ENCODE data around the gene CLRN2.

Gene CLRN2, protein sequence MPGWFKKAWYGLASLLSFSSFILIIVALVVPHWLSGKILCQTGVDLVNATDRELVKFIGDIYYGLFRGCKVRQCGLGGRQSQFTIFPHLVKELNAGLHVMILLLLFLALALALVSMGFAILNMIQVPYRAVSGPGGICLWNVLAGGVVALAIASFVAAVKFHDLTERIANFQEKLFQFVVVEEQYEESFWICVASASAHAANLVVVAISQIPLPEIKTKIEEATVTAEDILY

DNA sequence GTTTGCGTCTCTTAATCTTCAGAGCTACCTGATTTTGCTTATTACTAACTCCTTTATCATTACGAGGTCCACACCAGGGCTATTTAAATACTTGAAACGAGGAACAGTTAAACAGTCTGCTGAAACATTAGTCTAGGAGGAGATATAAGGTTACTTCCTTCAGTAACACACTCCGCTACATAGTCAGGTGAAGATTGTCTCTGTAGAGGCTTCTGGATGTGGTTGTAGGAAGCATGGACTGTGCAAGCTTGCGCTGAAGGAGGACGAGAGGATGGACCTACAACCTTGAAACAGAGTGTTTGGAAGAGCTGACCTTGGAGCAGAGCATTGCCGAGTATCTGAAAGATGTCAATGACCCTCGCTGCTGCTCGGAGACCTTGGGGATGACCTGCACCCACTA is at the start of gene CLRN2:
Gene CLRN2 (plus strand): TSS at position 301 of the 400 bp plus-strand sequence. CDS start 102 bp downstream, outside the sequence.
- no peak for DNase-seq (ENCODE audit: low read depth, low spot score)

GRCh38 chr4:17468619-17469221 is 46.2 kb upstream of the CLRN2 start:
- DNase-seq (ENCODE audit: low read depth, low spot score): no peak

DNA sequence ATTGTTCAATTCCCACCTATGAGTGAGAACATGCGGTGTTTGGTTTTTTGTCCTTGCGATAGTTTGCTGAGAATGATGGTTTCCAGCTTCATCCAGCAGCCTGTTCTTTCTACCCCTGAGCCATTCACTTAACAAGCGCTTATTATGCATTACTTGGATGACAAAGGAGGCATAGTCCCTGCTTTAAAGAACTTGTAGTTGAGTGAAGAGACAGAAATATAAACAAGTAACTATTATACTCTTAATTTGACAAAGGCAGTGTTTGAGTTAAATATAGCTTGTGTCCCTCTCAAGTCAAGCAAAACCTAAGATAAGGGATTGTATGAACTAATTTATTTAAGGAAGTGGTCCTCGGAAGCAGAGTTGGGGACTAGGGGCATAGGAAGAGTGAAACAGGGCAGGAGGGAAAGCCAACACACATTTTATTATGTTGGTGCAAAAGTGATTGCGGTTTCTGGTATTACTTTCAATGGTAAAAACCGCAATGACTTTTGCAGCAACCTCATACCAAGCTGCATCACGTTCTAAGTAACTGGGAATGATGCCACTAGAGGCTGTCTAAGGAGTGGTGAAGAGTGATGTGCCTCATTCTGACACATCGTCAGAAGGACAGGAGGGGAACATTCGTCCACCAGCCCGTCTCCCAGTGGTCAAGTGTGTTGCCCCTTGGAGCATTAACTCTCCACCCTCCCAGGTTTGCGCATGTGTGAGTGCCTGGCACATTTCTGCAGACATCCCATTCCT is 44.9 kb upstream of the CLRN2 start:
- DNase-seq (ENCODE audit: low read depth, low spot score): no peak

- no peak for DNase-seq (ENCODE audit: low read depth, low spot score)
Measured at GRCh38 chr4:17475481-17475880, 39.5 kb upstream of the CLRN2 start.

DNA sequence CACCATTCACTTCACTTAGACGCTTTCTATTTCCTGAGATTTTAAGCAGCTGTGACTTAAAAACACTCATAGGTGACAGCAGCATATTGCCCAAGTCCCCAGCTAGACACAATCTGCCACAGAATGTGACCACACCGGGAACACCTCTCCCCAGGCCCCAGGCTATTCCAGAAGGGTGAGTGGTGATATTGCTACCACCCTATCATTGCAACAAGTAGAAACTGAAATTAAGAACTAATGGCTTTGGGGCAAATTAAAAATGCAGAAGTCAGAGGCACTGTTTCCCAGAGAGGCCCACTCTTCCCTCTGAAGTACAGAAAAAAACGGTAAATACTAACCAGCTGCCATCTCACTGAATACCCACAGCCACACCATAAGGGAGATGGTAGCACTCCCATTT is 38.1 kb upstream of the CLRN2 start:
- no peak for DNase-seq (ENCODE audit: low read depth, low spot score)

- DNase-seq (ENCODE audit: low read depth, low spot score): no peak
Measured at GRCh38 chr4:17477774-17478472, 37.0 kb upstream of the CLRN2 start.

GRCh38 chr4:17480210-17480927 is 34.6 kb upstream of the CLRN2 start:
- DNase-seq (ENCODE audit: low read depth, low spot score): no peak

GRCh38 chr4:17480955-17481354 is 34.0 kb upstream of the CLRN2 start:
- no peak for DNase-seq (ENCODE audit: low read depth, low spot score)

DNA sequence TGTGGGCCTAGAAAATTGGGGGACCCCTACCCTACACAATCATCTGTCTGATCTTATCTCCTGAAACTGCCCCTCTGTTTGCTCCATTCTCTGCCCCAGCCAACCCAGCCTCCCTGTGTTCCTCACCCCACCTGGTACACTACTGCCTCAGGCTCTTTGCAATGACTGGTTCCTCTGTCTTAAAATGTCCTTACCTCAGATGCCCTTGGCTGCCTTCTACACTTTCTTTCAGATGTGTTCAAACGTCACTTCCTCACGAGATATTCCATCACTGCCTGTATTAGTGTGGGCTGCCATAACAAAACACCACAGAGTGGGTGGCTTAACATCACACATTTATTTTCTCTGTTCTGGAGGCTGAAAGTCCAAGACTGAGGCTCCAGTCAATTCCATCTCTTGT is 32.2 kb upstream of the CLRN2 start:
- DNase-seq (ENCODE audit: low read depth, low spot score): no peak

- DNase-seq (ENCODE audit: low read depth, low spot score): no peak
Measured at GRCh38 chr4:17489123-17489522, 25.8 kb upstream of the CLRN2 start.

DNA sequence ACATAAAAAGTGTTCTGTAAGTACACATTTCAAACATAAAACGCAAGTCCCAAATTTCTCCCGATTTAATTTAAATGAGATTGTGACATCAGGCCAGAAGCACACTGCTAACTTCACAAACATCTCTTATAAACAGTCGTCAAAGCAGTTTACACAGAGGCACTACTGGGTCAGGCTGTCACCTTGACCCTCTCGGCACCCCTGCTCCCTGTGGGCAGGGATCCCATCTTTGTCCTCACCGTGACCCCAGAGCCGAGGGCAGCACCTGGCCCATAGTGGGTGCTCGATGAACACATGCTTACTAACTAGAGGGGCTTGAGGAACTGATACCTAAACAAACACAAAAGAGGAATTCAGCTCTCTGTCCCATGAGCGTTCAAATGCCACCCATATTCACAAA is 25.2 kb upstream of the CLRN2 start:
- DNase-seq (ENCODE audit: low read depth, low spot score): no peak

DNA sequence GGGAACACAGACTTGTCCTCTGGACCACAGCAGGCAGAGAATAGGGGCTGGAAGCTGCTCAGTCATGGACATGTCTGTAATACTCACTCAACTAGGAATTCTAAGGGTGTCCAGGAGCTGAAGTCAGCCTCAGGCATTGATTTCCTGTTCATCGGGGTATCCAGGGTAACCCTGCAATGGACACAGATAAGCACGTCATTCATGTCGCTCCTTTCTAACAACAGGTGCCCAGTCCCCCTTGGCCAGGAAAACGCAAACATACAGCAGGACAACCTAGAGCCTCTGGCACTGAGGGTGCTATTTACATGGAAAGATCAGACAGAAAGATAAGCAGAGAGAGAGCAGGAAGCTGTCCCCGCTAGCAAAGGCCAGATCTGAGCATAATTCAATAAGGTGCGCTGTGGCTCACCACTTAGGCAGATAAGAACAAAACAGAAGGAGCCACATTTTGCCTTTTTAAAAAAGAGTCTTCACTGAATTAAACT is 24.3 kb upstream of the CLRN2 start:
- no peak for DNase-seq (ENCODE audit: low read depth, low spot score)

GRCh38 chr4:17491196-17491595 is 23.8 kb upstream of the CLRN2 start:
- no peak for DNase-seq (ENCODE audit: low read depth, low spot score)

DNA sequence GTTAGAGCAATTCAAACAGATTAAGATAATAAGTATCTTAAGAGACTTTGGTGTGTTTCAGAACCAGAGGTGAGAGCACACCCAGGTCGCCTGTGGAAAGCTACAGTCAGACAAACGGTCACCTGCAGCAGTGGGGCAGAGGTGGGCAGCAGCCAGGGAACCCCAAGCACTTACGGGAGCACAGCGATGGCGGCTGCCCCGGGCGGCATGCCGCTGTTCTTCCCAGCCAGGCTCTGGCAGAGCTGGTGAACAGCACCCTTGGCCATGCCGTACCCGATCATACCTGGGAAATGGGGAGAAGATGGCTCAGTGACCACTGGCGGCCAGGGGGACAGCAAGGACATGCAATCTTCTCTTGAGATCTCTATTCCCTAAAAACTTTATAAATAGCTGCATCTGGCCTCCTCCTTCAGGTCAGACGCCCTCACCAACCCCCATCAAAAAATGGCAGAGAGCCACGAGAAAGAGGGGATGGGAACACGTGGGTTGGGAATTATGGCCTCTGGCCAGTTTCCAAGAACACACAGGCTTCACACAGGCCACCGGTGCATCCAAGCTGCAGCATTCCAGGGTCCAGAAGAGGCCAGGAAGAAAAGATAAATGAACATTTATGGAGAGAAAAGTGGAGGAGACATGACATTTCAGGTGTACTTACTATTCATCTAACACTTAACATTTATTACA is 22.8 kb upstream of the CLRN2 start:
- DNase-seq (ENCODE audit: low read depth, low spot score): no peak

GRCh38 chr4:17492876-17493275 is 22.1 kb upstream of the CLRN2 start:
- DNase-seq (ENCODE audit: low read depth, low spot score): no peak

- no peak for DNase-seq (ENCODE audit: low read depth, low spot score)
Measured at GRCh38 chr4:17493619-17494018, 21.3 kb upstream of the CLRN2 start.

DNA sequence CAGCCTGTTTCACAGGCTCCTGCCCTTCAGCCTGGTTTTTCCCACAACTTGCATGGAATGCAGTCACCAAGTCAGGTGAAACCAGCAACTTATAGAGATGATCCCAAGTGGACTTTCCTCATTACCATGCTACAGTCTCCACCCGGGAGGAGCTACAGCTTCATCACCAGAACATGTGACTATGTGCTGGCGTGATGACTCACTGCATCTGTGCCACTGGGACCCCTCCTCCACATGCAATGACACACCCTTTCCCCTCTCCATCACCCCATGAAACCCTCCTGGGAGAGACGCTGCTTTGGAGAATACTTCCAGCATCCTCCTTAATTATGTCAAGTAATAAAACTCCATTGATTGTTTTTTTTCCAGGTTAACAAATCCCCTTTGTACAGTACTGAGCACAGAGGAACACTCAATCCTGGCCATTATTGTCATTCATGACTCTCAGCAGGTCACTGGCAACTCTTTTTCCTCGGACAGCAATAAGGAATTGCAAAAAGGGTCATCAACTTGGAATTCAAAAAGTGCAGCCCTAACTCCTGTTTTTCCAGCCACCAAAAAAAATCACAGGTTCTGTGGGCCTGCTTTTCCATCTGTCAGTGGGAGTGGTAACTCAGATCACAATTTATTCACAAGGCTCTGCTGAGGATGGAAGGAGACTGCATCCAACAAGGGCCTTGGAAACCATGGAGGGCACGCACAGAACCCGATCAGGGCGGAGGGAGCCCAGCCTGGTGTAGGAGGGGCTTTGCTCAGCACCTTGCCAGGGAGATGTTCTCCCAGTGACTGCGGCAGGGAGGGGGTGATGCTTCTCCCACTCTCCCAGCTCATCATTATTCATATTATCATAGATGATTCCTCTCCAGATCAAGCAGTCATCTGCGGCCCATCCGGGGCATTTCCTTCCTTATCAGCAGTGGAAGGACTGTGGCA is 20.4 kb upstream of the CLRN2 start:
- DNase-seq (ENCODE audit: low read depth, low spot score): peak; percentile 18

DNA sequence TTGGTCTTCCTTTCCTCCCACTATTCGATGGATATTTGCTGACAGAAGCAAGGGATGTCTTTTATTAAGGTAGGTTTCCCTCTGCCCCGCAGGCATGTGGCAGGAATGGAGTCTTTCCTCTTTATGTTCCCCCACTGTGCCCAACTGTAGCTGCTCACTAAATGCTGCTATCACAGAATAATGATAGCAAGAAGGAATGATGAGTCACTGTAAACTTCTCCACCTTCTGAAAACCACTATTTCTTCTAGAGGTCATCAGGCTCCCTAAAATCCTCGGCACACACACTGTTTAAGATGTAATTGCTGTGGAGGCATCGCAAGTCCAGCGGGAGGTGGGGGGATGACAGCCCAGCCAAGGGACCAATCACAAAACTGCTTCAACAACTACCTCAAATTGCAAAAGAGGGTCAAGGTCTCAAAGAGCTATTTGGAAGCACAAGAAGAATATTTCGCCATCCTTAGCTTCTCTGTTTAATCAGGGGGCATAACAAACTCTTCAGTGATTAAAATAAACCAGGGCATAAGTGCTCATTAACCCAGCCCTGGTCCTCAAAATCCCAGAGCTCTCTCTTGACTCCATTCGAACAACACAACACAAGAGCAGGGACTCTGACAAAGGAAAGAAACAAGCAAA is 17.0 kb upstream of the CLRN2 start:
- no peak for DNase-seq (ENCODE audit: low read depth, low spot score)

- DNase-seq (ENCODE audit: low read depth, low spot score): no peak
Measured at GRCh38 chr4:17500574-17500973, 14.4 kb upstream of the CLRN2 start.
